UCSD-AML1 (cell line): ENCODE measurements around the gene TPST1.
"Not testable (repeated sequence)": the region's sequence is repeated elsewhere in the genome, so short reads cannot be mapped to it uniquely, and the experiment has no call there.

Experiments
- DNase-seq: peaks from one replicate; lab custom pipeline; 2025; ENCODE audit not compliant: unreplicated experiment; lab: John Stamatoyannopoulos, UW

The TPST1 gene

GRCh38 chr7:66324985-66325384 is 119.9 kb downstream of the TPST1 start:
- not testable (repeated sequence) for DNase-seq

- DNase-seq = no peak
Measured at GRCh38 chr7:66326501-66327215, 121.5 kb downstream of the TPST1 start.

GRCh38 chr7:66330961-66331360 is 125.8 kb downstream of the TPST1 start:
- DNase-seq = no peak

GRCh38 chr7:66331883-66332282 is 126.7 kb downstream of the TPST1 start:
- no peak for DNase-seq

- DNase-seq = no peak
Measured at GRCh38 chr7:66333443-66333842, 128.3 kb downstream of the TPST1 start.

DNA sequence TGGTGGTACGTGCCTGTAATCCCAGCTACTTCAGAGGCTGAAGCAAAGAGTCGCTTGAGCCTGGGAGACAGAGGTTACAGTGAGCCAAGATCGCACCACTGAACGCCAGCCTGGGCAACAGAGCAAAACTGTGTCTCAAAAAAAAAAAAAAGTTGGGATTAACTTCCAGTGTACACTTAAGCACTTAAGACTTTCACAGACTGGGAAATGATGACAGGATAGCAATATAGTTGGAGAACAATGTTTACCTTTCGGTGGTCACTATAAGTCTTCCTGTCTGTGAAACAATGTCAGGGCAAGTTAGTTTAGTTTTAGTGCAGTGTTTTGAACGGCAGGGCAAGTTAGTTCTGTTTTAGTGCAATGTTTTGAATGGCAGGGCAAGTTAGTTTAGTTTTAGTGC is 130.2 kb downstream of the TPST1 start:
- DNase-seq = no peak

- no peak for DNase-seq
Measured at GRCh38 chr7:66336760-66337159, 131.6 kb downstream of the TPST1 start.

GRCh38 chr7:66339141-66339540 is 134.0 kb downstream of the TPST1 start:
- DNase-seq = no peak

GRCh38 chr7:66344166-66344565 is 139.0 kb downstream of the TPST1 start:
- no peak for DNase-seq

- no peak for DNase-seq
Measured at GRCh38 chr7:66348531-66348930, 143.4 kb downstream of the TPST1 start.

DNA sequence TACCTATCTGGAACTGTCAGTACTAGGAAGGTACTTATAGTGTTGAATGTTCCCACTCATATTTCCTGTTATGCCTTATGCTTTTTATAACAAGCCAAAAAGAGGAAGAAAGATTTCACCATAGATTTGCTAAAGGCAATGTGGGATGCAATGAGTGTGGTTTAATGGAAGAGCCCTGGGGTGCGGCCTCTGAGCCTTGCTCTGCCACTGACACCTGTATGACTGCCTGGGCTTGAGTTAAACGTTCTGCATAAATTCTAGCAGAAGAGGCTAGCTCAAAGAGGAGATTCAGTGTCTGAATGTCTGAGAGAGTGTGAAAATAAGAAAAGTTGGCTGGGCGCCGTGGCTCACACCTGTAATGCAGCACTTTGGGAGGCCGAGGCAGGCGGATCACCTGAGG is 143.8 kb downstream of the TPST1 start:
- peak; percentile 26 for DNase-seq

DNA sequence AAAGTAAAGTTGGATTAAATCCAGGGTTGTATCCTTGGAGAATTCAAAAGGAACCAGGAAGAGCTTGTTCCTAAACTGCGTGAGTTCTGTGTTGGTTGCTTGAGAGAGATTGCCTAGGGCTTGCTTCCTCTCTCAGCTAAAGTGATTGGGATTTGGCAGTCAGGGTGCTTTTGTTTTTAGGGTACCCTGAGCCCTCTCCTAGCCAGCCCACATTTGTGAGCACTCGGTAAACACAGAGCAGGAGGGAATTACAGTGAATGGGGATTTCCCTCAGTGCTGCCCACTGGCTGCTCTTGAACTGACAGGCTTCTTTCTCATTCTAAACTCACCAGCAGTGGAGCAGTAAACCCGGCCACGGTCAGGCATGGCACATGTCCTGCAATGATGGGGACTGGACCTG is 146.9 kb downstream of the TPST1 start:
- DNase-seq = no peak

- no peak for DNase-seq
Measured at GRCh38 chr7:66353547-66353946, 148.4 kb downstream of the TPST1 start.

GRCh38 chr7:66355756-66356155 is 150.6 kb downstream of the TPST1 start:
- no peak for DNase-seq

- no peak for DNase-seq
Measured at GRCh38 chr7:66356277-66356721, 151.2 kb downstream of the TPST1 start.

DNA sequence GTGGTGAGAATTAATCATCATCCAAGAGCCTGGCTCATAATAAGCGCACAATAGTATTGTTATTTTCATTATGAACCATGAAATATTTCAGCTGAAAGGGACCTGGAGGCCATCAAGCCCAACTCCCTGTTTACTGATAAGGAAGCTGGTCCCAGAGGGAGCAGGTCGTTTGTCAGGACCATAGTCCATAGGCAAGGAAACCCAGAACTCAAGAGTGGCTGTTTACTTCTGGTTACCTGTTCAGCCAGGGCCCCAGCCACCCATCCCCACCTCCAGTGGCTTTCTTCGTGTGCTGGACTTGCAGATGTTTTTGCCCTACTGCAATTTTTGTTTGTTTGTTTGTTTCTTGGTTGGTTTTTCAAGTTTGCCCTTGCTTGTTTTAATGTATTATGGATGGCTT is 152.0 kb downstream of the TPST1 start:
- DNase-seq = no peak

GRCh38 chr7:66359656-66360211 is 154.6 kb downstream of the TPST1 start:
- peak; percentile 14 for DNase-seq

DNA sequence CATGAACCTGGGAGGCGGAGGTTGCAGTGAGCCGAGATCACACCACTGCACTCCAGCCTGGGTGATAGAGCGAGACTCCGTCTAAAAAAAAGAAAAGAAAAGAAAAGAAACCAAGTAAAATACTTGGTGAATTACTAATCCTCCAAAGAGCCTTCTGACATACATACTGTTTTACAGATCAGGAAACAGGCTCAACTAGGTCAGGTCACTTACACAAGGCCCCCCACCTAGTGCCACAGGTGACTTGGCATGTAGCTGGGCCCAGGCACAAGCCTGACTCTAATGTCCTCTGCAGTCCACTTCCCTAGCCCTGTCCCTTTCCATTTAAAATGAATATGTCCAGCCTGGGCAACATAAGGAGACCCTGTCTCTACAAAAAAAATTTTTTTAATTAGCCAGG is 157.0 kb downstream of the TPST1 start:
- DNase-seq = no peak

DNA sequence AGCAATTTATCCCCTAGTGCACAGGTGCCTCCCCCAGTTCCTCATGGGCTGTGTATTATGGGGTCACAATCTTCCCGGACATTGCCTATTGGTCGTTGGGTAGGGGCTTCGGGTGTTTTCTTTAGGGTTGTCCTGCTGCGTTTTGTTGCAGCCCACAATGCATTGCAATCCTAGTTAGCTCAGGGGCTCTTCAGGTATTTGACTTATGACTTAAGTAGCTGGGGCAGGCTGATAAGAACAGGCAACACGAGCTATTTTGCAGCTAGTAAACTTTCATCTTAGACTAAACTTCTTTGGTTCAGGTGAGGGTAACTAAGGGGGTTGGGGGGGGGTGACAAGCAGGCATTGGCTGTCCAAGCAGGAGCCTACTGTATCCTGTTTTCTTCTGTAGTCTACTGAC is 158.5 kb downstream of the TPST1 start:
- DNase-seq = no peak

GRCh38 chr7:66365031-66365430 is 159.9 kb downstream of the TPST1 start:
- not testable (repeated sequence) for DNase-seq

DNA sequence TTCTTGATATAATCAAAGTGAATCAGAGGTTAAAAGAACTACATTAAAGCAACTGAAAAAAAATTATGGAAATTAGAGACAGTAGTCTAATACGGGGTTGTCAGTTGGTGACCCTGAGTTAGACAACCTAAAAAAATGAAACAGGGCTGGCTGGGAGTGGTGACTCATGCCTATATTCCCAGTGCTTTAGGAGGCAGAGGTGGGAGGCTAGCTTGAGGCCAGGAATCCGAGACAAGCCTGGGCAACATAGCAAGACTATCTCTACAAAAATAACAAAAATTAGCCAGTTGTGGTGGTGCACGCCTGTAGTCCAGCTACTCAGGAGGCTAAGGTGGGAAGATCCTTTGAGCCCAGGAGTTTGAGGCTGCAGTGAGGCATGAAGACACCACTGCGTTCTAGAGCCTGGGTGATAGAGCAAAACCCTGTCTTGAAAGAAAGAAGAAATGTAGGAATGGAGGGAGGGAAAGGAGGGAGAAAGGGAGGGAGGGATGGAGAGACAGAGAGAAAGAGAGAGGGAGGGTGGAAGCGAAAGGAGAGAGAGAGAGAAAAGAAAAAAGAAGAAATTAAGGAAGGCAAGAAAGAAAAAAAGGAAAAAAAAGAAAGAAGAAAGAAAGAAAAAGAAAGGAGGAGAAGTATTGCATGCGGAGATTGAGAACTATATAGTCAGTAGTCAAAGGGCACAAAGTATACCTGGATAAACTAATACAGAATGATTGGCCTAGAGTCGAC is 166.1 kb downstream of the TPST1 start:
- DNase-seq = no peak

- not testable (repeated sequence) for DNase-seq
Measured at GRCh38 chr7:66374141-66374840, 169.2 kb downstream of the TPST1 start.
